ENCODE results near the gene LRRC8E. TPM values are rescaled to one million over a fixed set of nuclear protein-coding genes. Genes with fewer than 3 reads are reported as not detected.

Gene LRRC8E
- total RNA-seq, 3 donors from 2014 or later = 1.4 to 15.1 (median 6.6) TPM

DNA sequence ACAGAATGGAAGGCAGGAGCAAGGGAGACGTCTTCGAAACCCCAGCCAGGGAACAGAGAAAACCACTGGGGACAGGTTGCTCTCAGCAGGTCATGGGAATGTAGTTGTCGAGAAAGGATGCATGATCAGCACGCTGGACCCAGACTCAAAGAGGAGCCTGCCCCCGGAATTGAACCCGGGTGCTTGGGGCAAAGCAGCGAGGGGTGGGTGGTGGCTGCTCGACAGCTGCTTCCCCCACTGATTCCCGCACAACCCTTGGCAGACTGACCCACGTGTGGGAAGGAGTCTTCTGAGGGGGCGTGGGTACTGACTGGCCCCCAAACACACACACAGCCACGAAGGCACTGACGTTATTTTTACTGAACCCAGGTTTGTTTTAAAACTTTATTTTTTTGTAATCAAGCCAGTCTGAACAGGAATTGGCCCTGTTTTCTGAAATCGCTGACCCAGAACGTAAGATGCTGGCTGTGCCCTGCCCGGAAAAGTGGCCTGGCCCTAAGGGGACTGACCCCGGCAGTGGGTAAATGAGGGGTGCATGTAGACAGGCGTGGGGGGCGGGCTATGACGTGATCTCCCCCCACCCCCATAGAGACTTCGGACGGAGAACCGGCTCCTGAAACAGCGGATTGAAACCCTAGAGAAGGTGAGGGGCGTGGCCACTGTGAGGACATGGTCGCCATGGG, 32.7 kb upstream of the LRRC8E start:
- no peaks in the 10 kb centered on the region for H3K27me3 ChIP-seq
- TF ChIP-seq, protein P1, sequence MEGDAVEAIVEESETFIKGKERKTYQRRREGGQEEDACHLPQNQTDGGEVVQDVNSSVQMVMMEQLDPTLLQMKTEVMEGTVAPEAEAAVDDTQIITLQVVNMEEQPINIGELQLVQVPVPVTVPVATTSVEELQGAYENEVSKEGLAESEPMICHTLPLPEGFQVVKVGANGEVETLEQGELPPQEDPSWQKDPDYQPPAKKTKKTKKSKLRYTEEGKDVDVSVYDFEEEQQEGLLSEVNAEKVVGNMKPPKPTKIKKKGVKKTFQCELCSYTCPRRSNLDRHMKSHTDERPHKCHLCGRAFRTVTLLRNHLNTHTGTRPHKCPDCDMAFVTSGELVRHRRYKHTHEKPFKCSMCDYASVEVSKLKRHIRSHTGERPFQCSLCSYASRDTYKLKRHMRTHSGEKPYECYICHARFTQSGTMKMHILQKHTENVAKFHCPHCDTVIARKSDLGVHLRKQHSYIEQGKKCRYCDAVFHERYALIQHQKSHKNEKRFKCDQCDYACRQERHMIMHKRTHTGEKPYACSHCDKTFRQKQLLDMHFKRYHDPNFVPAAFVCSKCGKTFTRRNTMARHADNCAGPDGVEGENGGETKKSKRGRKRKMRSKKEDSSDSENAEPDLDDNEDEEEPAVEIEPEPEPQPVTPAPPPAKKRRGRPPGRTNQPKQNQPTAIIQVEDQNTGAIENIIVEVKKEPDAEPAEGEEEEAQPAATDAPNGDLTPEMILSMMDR (IDR thresholded peaks at IDR 0.05) = no peak
- TF ChIP-seq POLR2AphosphoS5 (IDR thresholded peaks at IDR 0.05) = no peak
- no peak for TF ChIP-seq POLR2A (IDR thresholded peaks at IDR 0.05)
- intact Hi-C loops (cut with DNase I; ENCODE audit: low total_unique reads) = no loop called here
- no peaks in the 10 kb centered on the region for H3K9me3 ChIP-seq
- H3K27ac ChIP-seq = no peak overlapping the region
- no peaks in the 10 kb centered on the region for H3K36me3 ChIP-seq
- H3K4me1 ChIP-seq = peaks cover 0 to 5% of the 10 kb centered on the region in 2 donors
- H3K4me3 ChIP-seq = no peak overlapping the region
- DNase-seq (ENCODE audit: low spot score in 2 of 2) = no peak

DNA sequence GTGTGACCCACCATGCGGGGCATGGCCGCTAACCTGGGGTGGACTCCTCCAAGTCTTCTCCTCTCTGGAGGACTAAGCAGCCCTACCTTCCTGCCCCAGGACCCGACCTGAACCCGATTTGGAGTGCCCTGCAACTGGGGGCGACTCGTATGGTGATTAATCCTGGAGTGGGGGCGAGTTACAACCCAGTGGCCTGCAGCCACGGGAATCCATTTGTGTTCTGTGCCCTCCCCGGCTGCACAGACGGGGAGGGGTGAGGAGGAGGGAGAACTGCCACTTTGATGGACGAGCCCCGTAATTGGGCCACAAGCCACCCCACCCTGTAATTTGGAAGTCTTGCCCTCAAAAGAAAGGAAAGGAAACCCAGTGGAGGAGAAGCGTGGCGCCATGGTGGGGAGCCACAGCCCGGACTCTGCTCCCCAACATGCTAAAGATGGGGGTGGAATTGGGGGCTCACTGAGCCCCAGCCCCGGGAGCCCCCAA, 32.2 kb upstream of the LRRC8E start:
- Histone ChIP-seq H3K27ac (no peak overlapping the region), H3K4me1 (peaks cover 0 to 5% of the 10 kb centered on the region in 2 donors), H3K36me3 (no peaks in the 10 kb centered on the region), H3K27me3 (no peaks in the 10 kb centered on the region), H3K9me3 (no peaks in the 10 kb centered on the region), H3K4me3 (no peak overlapping the region)
- no peak for DNase-seq (ENCODE audit: low spot score in 2 of 2)
- TF ChIP-seq, protein P1 (IDR thresholded peaks at IDR 0.05) = no peak
- TF ChIP-seq POLR2AphosphoS5 (IDR thresholded peaks at IDR 0.05) (no peak), POLR2A (IDR thresholded peaks at IDR 0.05) (no peak)
- intact Hi-C loops (cut with DNase I; ENCODE audit: low total_unique reads) = no loop called here

DNA sequence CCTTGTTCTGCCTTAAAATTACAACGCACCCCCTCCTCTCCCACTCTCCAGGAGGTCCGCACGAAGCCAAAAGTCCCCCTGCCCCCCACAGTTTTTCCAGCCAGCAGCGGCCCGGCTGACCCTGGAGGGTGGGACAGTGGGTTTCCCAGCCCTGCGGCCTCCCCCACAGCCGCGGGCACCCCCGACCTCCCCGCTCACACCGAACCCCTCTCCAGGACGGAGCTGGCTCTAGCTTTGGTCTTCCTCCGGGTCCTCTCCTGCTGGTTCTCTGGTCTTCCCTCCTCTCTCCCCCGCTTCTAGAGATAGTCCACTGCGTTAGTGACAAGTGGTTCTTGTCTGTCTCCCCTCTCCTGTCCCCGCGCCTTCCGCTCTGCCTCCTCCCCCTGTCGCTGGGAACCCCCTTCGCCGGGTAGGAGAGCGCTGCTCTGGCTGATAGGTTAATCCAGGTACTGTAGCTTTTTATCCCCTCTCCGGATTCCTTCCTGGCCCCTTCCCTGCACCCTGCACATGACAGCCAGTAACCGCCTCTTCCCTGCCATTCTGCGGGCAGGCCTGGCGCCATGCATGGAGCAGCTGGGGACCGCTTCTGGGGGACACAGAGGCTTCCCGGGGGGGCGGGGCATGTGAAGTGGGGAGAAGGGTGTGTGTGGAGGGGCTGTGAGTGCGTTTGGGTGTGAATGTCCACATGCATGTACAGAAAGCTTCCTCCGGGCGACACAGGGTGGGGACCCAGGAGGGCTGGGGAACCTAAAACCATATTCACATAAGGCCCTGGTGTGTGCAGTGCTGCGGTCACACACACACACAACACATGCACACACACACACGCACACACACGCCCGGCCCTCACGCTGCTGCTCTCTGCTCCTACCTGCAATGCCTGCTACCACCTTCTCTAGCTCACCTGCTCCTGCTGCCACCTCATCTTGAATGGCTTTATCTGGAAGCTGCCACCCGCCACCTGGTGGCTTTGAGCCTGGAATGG, 31.3 kb upstream of the LRRC8E start:
- no peaks in the 10 kb centered on the region for H3K27me3 ChIP-seq
- no peaks in the 10 kb centered on the region for H3K36me3 ChIP-seq
- TF ChIP-seq POLR2A (IDR thresholded peaks at IDR 0.05) = no peak
- TF ChIP-seq, protein P1 (IDR thresholded peaks at IDR 0.05) = no peak
- H3K9me3 ChIP-seq = no peaks in the 10 kb centered on the region
- no peak overlapping the region for H3K4me3 ChIP-seq
- DNase-seq (ENCODE audit: low spot score in 2 of 2) = no peak
- H3K4me1 ChIP-seq = peaks cover 0 to 5% of the 10 kb centered on the region in 2 donors
- intact Hi-C loops (cut with DNase I; ENCODE audit: low total_unique reads) = no loop called here
- H3K27ac ChIP-seq = no peak overlapping the region

DNA sequence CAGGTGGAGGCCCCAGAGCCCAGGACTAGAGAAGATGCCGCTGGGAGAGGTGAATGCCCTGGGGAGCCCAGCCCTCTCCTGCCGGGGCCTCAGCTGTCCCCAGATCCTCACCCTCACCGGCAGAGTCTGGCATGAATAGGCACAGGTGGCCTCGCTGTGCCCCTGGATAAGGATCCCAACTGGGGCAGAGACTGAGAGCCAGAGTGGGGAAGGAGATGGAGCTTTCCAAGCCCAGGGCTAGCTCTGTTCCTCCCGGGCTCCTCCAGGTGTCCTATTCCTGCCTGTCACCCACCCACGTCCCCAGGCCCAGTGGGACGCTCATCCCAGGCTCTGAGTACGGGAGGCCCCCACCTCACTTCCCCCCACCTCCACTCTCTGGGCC, 30.6 kb upstream of the LRRC8E start:
- H3K4me3 ChIP-seq = no peak overlapping the region
- TF ChIP-seq POLR2A (IDR thresholded peaks at IDR 0.05) (no peak), POLR2AphosphoS5 (IDR thresholded peaks at IDR 0.05) (no peak)
- TF ChIP-seq, protein P1 (IDR thresholded peaks at IDR 0.05) = no peak
- H3K4me1 ChIP-seq = peaks cover 0 to 10% of the 10 kb centered on the region in 2 donors
- no peaks in the 10 kb centered on the region for H3K27me3 ChIP-seq
- intact Hi-C loops (cut with DNase I; ENCODE audit: low total_unique reads) = no loop called here
- no peaks in the 10 kb centered on the region for H3K36me3 ChIP-seq
- no peak overlapping the region for H3K27ac ChIP-seq
- no peaks in the 10 kb centered on the region for H3K9me3 ChIP-seq
- no peak for DNase-seq (ENCODE audit: low spot score in 2 of 2)
